H9 (cell line): Measurements from ENCODE around the gene LNX2. TPM values are rescaled to one million over a fixed set of nuclear protein-coding genes. Genes with fewer than 3 reads are reported as not detected.

Source experiments
- DNase-seq: peaks from one replicate; pipeline ENCODE4 v3.0.0-alpha.2; 2017
- H2AFZ ChIP-seq: one replicate; pipeline ENCODE4 v1.6.1; 2013; ENCODE audit warnings: mild to moderate bottlenecking, low read length, control low read depth, moderate library complexity
- H2AK5ac ChIP-seq: 2 replicates; pipeline ENCODE4 v1.6.1; 2013; ENCODE audit warnings: low read length, control low read depth, mixed read lengths; ENCODE audit not compliant: insufficient read length
- H2BK120ac ChIP-seq: one replicate; pipeline ENCODE4 v1.6.1; 2013; ENCODE audit warnings: low read depth, mild to moderate bottlenecking, low read length, control low read depth, inconsistent platforms; ENCODE audit not compliant: poor library complexity, severe bottlenecking
- H2BK12ac ChIP-seq: 2 replicates; pipeline ENCODE4 v1.6.1; 2013; ENCODE audit warnings: low read length, control low read depth, mixed read lengths, low read depth; ENCODE audit not compliant: insufficient read length
- H2BK15ac ChIP-seq: 2 replicates; pipeline ENCODE4 v1.6.1; 2013; ENCODE audit warnings: low read depth, low read length, control low read depth
- H2BK20ac ChIP-seq: one replicate; pipeline ENCODE4 v1.6.1; 2013; ENCODE audit warnings: low read depth, mild to moderate bottlenecking, low read length, control low read depth, inconsistent platforms; ENCODE audit not compliant: poor library complexity, severe bottlenecking
- H2BK5ac ChIP-seq: 2 replicates; pipeline ENCODE4 v1.6.1; 2013; ENCODE audit warnings: low read length, control low read depth, mixed read lengths; ENCODE audit not compliant: insufficient read length
- H3K14ac ChIP-seq: 2 replicates; pipeline ENCODE4 v1.6.1; 2013; ENCODE audit warnings: low read length, control low read depth; ENCODE audit not compliant: insufficient read depth
- H3K18ac ChIP-seq: 2 replicates; pipeline ENCODE4 v1.6.1; 2013; ENCODE audit warnings: low read depth, mild to moderate bottlenecking, mixed read lengths, low read length, control low read depth; ENCODE audit not compliant: insufficient read length
- H3K23ac ChIP-seq: 2 replicates; pipeline ENCODE4 v1.6.1; 2013; ENCODE audit warnings: low read length, control low read depth, mixed read lengths, low read depth; ENCODE audit not compliant: insufficient read length
- H3K23me2 ChIP-seq: 2 replicates; pipeline ENCODE4 v1.6.1; 2013; ENCODE audit warnings: low read depth, mild to moderate bottlenecking, mixed read lengths, low read length, control low read depth; ENCODE audit not compliant: insufficient read length, poor library complexity, severe bottlenecking
- H3K27ac ChIP-seq: 2 replicates; pipeline ENCODE4 v1.5.1; 2013; ENCODE audit warnings: low read length, control low read depth, mixed read lengths, low read depth; ENCODE audit not compliant: insufficient read length
- H3K27me3 ChIP-seq: 2 replicates; pipeline ENCODE4 v1.6.1; 2013; ENCODE audit warnings: low read length, control low read depth, inconsistent platforms; ENCODE audit not compliant: insufficient read depth
- H3K4ac ChIP-seq: 2 replicates; pipeline ENCODE4 v1.6.1; 2013; ENCODE audit warnings: low read depth, mild to moderate bottlenecking, control low read depth, inconsistent platforms, low read length, moderate library complexity
- H3K4me1 ChIP-seq: 2 replicates; pipeline ENCODE4 v1.6.1; 2013; ENCODE audit warnings: low read length, control low read depth, inconsistent platforms; ENCODE audit not compliant: insufficient read depth
- H3K4me2 ChIP-seq: 2 replicates; pipeline ENCODE4 v1.6.1; 2013; ENCODE audit warnings: low read length, control low read depth, mixed read lengths; ENCODE audit not compliant: insufficient read length, insufficient read depth
- H3K56ac ChIP-seq: 2 replicates; pipeline ENCODE4 v1.6.1; 2013; ENCODE audit warnings: low read depth, mild to moderate bottlenecking, mixed read lengths, low read length, control low read depth; ENCODE audit not compliant: insufficient read length
- H3K79me1 ChIP-seq: 2 replicates; pipeline ENCODE4 v1.6.1; 2013; ENCODE audit warnings: low read depth, mild to moderate bottlenecking, moderate library complexity, low read length, control low read depth, inconsistent platforms; ENCODE audit not compliant: insufficient read depth, poor library complexity, severe bottlenecking
- H3K79me2 ChIP-seq: 2 replicates; pipeline ENCODE4 v1.6.1; 2013; ENCODE audit warnings: low read length, control low read depth, inconsistent platforms; ENCODE audit not compliant: insufficient read depth
- H3K9ac ChIP-seq: 2 replicates; pipeline ENCODE4 v1.6.1; 2013; ENCODE audit warnings: low read length, control low read depth, mixed read lengths; ENCODE audit not compliant: insufficient read length; ENCODE audit errors: extremely low read depth
- H3K9me3 ChIP-seq: one replicate; pipeline ENCODE4 v1.6.1; 2013; ENCODE audit warnings: low read depth, low read length, inconsistent platforms; ENCODE audit not compliant: control insufficient read depth
- H3T11ph ChIP-seq: one replicate; pipeline ENCODE4 v1.6.1; 2013; ENCODE audit warnings: mild to moderate bottlenecking, low read length, control low read depth, inconsistent platforms
- H4K20me1 ChIP-seq: one replicate; pipeline ENCODE4 v1.6.1; 2013; ENCODE audit not compliant: control insufficient read depth, insufficient read length, insufficient read depth
- H4K5ac ChIP-seq: 2 replicates; pipeline ENCODE4 v1.6.1; 2013; ENCODE audit warnings: low read depth, mild to moderate bottlenecking, mixed read lengths, low read length, control low read depth; ENCODE audit not compliant: insufficient read length
- H4K8ac ChIP-seq: replicated peaks from 2 replicates; pipeline ENCODE4 v1.6.1; 2013; ENCODE audit warnings: low read length, control low read depth, mixed read lengths, low read depth; ENCODE audit not compliant: insufficient read length
- H4K91ac ChIP-seq: 2 replicates; pipeline ENCODE4 v1.6.1; 2013; ENCODE audit warnings: low read depth, mild to moderate bottlenecking, moderate library complexity, mixed read lengths, low read length, control low read depth; ENCODE audit not compliant: insufficient read length
- H3K27ac Mint-ChIP-seq, 3 experiments: 2 replicates in 2 of 3; 3 replicates in 1 of 3; pipeline ENCODE4 v1.8.0; 2020 to 2021; ENCODE audit warnings: mixed read lengths in 3 of 3, mild to moderate bottlenecking in 1 of 3, moderate library complexity in 1 of 3
- H3K27me3 Mint-ChIP-seq: 2 replicates; pipeline ENCODE4 v1.8.0; 2021; ENCODE audit warnings: low read depth, mild to moderate bottlenecking, moderate library complexity, mixed read lengths
- H3K36me3 Mint-ChIP-seq, 3 experiments: 2 replicates in 2 of 3; 3 replicates in 1 of 3; pipeline ENCODE4 v1.8.0; 2020 to 2021; ENCODE audit warnings: low read depth in 3 of 3, mixed read lengths in 3 of 3; ENCODE audit not compliant: insufficient read depth in 1 of 3
- H3K4me1 Mint-ChIP-seq, 2 experiments: 2 replicates each; pipeline ENCODE4 v1.8.0; 2020; ENCODE audit warnings: mixed read lengths in 2 of 2
- H3K4me3 Mint-ChIP-seq, 2 experiments: 2 replicates in 1 of 2; 3 replicates in 1 of 2; pipeline ENCODE4 v1.8.0; 2020 to 2021; ENCODE audit warnings: mild to moderate bottlenecking in 2 of 2, mixed read lengths in 2 of 2, moderate library complexity in 1 of 2
- H3K9me3 Mint-ChIP-seq, 2 experiments: 2 replicates in 1 of 2; 3 replicates in 1 of 2; pipeline ENCODE4 v1.8.0; 2020; ENCODE audit warnings: mild to moderate bottlenecking in 2 of 2, mixed read lengths in 2 of 2, moderate library complexity in 1 of 2
- WGBS: extraction: QIAGEN DNeasy Blood & Tissue Kit; methylation state at CpG from one replicate; pipeline ENCODE4 v1.1.7; 2013; ENCODE audit warnings: missing lambda C conversion rate, low lambda C conversion rate, mixed read lengths; ENCODE audit not compliant: insufficient read length; ENCODE audit errors: extremely low coverage; 5-methylcytosine and 5-hydroxymethylcytosine counted together
- total RNA-seq: library from RNA; stranded (reverse); gene quantifications from 2 replicates; pipeline ENCODE4 v1.2.1, GENCODE V29; 2021
- TF ChIP-seq, protein P1 (sequence below): fragments of 200-600 bp; sonication (generic); conservative IDR thresholded peaks from 3 replicates; pipeline ENCODE4 v1.8.0; 2021; ENCODE audit warnings: antibody characterized with exemption, mild to moderate bottlenecking

The LNX2 gene
- total RNA-seq, 1 experiment from 2014 or later, result 12.4 TPM

DNA sequence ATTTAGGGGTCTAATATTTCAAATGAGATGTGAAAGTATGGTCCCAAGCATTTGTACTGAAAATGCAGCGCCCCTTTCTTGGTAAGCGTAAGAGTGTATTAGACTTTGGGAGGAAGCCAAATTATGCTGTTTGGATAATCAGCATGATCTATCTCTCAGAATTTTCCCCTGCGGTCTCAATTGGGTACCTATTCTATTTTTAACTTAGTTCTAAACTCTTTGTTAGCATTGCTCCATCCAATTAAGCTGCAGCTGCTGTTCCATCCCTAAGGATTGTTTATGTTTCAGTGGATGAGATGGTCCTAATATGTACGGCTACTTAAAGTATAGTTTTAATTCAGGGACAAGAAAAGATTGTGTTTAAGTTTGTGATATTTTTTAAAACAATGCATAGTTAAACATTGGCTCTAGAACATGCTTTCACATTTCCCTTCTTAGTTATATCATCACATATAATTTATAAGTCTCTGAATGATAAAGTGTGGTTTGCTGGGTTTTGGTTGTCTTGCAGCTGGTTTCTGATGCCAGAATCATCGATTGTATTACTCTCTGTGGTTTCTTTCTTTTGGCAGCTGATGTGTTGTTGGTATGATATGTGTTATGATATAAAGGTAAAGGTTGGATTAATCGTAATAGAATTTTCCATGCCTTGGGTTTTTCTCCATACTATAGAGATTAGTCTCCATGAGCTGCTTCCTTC lies 16.4 kb upstream of the LNX2 start:
- Histone ChIP-seq H4K91ac (no peak overlapping the region), H2AK5ac (no peak overlapping the region), H3T11ph (no peak overlapping the region), H2BK15ac (no peak overlapping the region), H3K9me3 (no peaks in the 10 kb centered on the region), H3K23me2 (no peaks in the 10 kb centered on the region), H3K4ac (no peak overlapping the region), H3K56ac (no peak overlapping the region), H3K79me2 (no peaks in the 10 kb centered on the region), H2BK12ac (no peak overlapping the region), H2BK20ac (no peak overlapping the region), H3K27me3 (no peaks in the 10 kb centered on the region), H3K4me2 (no peak overlapping the region), H4K8ac (no peak overlapping the region), H3K9ac (no peak overlapping the region), H2AFZ (no peak overlapping the region), H4K5ac (no peak overlapping the region), H2BK120ac (no peak overlapping the region), H3K27ac (no peak overlapping the region), H3K18ac (no peak overlapping the region), H3K79me1 (no peaks in the 10 kb centered on the region), H3K23ac (no peak overlapping the region), H4K20me1 (no peaks in the 10 kb centered on the region), H2BK5ac (no peak overlapping the region), H3K4me1 (no peaks in the 10 kb centered on the region), H3K14ac (no peak overlapping the region)
- no peak for DNase-seq
- WGBS, result no CpG with 5 or more reads among the region's 6 CpGs
- H3K4me1 Mint-ChIP-seq, result peaks cover 11 to 12% of the 10 kb centered on the region in 2 experiments
- TF ChIP-seq, protein P1, sequence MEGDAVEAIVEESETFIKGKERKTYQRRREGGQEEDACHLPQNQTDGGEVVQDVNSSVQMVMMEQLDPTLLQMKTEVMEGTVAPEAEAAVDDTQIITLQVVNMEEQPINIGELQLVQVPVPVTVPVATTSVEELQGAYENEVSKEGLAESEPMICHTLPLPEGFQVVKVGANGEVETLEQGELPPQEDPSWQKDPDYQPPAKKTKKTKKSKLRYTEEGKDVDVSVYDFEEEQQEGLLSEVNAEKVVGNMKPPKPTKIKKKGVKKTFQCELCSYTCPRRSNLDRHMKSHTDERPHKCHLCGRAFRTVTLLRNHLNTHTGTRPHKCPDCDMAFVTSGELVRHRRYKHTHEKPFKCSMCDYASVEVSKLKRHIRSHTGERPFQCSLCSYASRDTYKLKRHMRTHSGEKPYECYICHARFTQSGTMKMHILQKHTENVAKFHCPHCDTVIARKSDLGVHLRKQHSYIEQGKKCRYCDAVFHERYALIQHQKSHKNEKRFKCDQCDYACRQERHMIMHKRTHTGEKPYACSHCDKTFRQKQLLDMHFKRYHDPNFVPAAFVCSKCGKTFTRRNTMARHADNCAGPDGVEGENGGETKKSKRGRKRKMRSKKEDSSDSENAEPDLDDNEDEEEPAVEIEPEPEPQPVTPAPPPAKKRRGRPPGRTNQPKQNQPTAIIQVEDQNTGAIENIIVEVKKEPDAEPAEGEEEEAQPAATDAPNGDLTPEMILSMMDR, result no peak
- H3K4me3 Mint-ChIP-seq, result no peak overlapping the region
- H3K9me3 Mint-ChIP-seq, result no peaks in the 10 kb centered on the region
- H3K27ac Mint-ChIP-seq, result no peak overlapping the region; a peak in 1 of 7 replicates
- H3K27me3 Mint-ChIP-seq, result no peaks in the 10 kb centered on the region
- peaks cover 0 to 12% (median 1%) of the 10 kb centered on the region in 3 experiments; a peak in 3 of 7 replicates for H3K36me3 Mint-ChIP-seq
